ENCODE measurements around the gene EFNA4. TPM values are rescaled to one million over a fixed set of nuclear protein-coding genes. Genes with fewer than 3 reads are reported as not detected.

Gene EFNA4
- total RNA-seq, 1 experiment from 2014 or later, result 11.8 TPM

GRCh38 chr1:155094622-155094948, 31.0 kb downstream of the EFNA4 start:
- H3K27me3 Mint-ChIP-seq (ENCODE audit: low read depth), result peaks cover 52% of the 10 kb centered on the region
- Histone ChIP-seq H2AFZ (ENCODE audit: low read length) (no peak overlapping the region), H3K4me1 (ENCODE audit: insufficient read depth, low read length) (no peaks in the 10 kb centered on the region), H4K91ac (ENCODE audit: insufficient read length, low read depth, low read length) (no peak overlapping the region), H4K5ac (ENCODE audit: insufficient read length, low read depth, low read length) (no peak overlapping the region), H3K27ac (ENCODE audit: insufficient read length, low read depth, low read length) (no peak overlapping the region), H4K8ac (replicated peaks; ENCODE audit: insufficient read length, low read depth, low read length) (no peak overlapping the region), H3K79me2 (ENCODE audit: insufficient read depth, low read length) (no peaks in the 10 kb centered on the region), H3K79me1 (ENCODE audit: insufficient read depth, low read depth, low read length, poor library complexity, severe bottlenecking) (no peaks in the 10 kb centered on the region), H2BK120ac (ENCODE audit: low read depth, low read length, poor library complexity, severe bottlenecking) (no peak overlapping the region), H3K9me3 (ENCODE audit: control insufficient read depth, low read depth, low read length) (no peaks in the 10 kb centered on the region), H2AK5ac (ENCODE audit: insufficient read length, low read length) (no peak overlapping the region), H3K4me2 (ENCODE audit: insufficient read depth, insufficient read length, low read length) (no peak overlapping the region), H2BK15ac (ENCODE audit: low read depth, low read length) (no peak overlapping the region), H3K27me3 (ENCODE audit: insufficient read depth, low read length) (peaks cover 2% of the 10 kb centered on the region; the same call in 1 of the 2 replicates), H3K18ac (ENCODE audit: insufficient read length, low read depth, low read length) (no peak overlapping the region), H3K56ac (ENCODE audit: insufficient read length, low read depth, low read length) (no peak overlapping the region), H2BK12ac (ENCODE audit: insufficient read length, low read depth, low read length) (no peak overlapping the region), H3K14ac (ENCODE audit: insufficient read depth, low read length) (no peak overlapping the region), H2BK20ac (ENCODE audit: low read depth, low read length, poor library complexity, severe bottlenecking) (no peak overlapping the region), H4K20me1 (ENCODE audit: control insufficient read depth, insufficient read depth, insufficient read length) (no peaks in the 10 kb centered on the region), H3K23ac (ENCODE audit: insufficient read length, low read depth, low read length) (no peak overlapping the region), H3K4ac (ENCODE audit: low read depth, low read length) (no peak overlapping the region), H2BK5ac (ENCODE audit: insufficient read length, low read length) (no peak overlapping the region), H3K9ac (ENCODE audit: extremely low read depth, insufficient read length, low read length) (no peak overlapping the region), H3K23me2 (ENCODE audit: insufficient read length, low read depth, low read length, poor library complexity, severe bottlenecking) (peaks cover 6% of the 10 kb centered on the region), H3T11ph (ENCODE audit: low read length) (no peak overlapping the region)
- WGBS (ENCODE audit: extremely low coverage, insufficient read length, low lambda C conversion rate), result no CpG with 5 or more reads among the region's 2 CpGs
- peaks cover 0 to 2% of the 10 kb centered on the region in 2 experiments; a peak in 1 of 5 replicates for H3K9me3 Mint-ChIP-seq
- no peak for DNase-seq
- H3K36me3 Mint-ChIP-seq (ENCODE audit: insufficient read depth in 1 of 3, low read depth in 3 of 3), result no peaks in the 10 kb centered on the region
- no peak overlapping the region for H3K27ac Mint-ChIP-seq
- peak overlapping the region in 1 of 2 experiments; percentile 6; a peak in 1 of 5 replicates for H3K4me3 Mint-ChIP-seq
- peaks cover 17 to 23% of the 10 kb centered on the region in 2 experiments for H3K4me1 Mint-ChIP-seq
- TF ChIP-seq, protein P1, sequence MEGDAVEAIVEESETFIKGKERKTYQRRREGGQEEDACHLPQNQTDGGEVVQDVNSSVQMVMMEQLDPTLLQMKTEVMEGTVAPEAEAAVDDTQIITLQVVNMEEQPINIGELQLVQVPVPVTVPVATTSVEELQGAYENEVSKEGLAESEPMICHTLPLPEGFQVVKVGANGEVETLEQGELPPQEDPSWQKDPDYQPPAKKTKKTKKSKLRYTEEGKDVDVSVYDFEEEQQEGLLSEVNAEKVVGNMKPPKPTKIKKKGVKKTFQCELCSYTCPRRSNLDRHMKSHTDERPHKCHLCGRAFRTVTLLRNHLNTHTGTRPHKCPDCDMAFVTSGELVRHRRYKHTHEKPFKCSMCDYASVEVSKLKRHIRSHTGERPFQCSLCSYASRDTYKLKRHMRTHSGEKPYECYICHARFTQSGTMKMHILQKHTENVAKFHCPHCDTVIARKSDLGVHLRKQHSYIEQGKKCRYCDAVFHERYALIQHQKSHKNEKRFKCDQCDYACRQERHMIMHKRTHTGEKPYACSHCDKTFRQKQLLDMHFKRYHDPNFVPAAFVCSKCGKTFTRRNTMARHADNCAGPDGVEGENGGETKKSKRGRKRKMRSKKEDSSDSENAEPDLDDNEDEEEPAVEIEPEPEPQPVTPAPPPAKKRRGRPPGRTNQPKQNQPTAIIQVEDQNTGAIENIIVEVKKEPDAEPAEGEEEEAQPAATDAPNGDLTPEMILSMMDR (conservative IDR thresholded peaks at IDR 0.05), result no peak; the same call in 2 of the 3 replicates

Data from H9 (cell line).